Neural crest cell (in vitro differentiated cells): Measurements from ENCODE around the gene MAP3K6. TPM values are rescaled to one million over a fixed set of nuclear protein-coding genes. Genes with fewer than 3 reads are reported as not detected.

Experiments used
- DNase-seq: peaks from one replicate; pipeline ENCODE4 v3.0.0; 2021; ENCODE audit warnings: low read depth, mixed read lengths, low spot score
- H3K27ac Mint-ChIP-seq: one replicate; pipeline ENCODE4 v1.8.0; 2021; ENCODE audit warnings: mild to moderate bottlenecking, mixed read lengths; ENCODE audit not compliant: unreplicated experiment
- H3K27me3 Mint-ChIP-seq: 2 replicates; pipeline ENCODE4 v1.8.0; 2021; ENCODE audit warnings: low read depth, mild to moderate bottlenecking, mixed read lengths
- H3K36me3 Mint-ChIP-seq: 2 replicates; pipeline ENCODE4 v1.8.0; 2021; ENCODE audit warnings: low read depth, mild to moderate bottlenecking, mixed read lengths
- H3K4me1 Mint-ChIP-seq: 2 replicates; pipeline ENCODE4 v1.8.0; 2021; ENCODE audit warnings: mixed read lengths
- H3K4me3 Mint-ChIP-seq: one replicate; pipeline ENCODE4 v1.8.0; 2021; ENCODE audit warnings: mild to moderate bottlenecking, mixed read lengths
- H3K9me3 Mint-ChIP-seq: 2 replicates; pipeline ENCODE4 v1.8.0; 2021; ENCODE audit warnings: mixed read lengths
- CTCF ChIP-seq: fragments of 200-600 bp; sonication (generic); conservative IDR thresholded peaks from 2 replicates; pipeline ENCODE4 v1.5.0; 2021; ENCODE audit warnings: antibody characterized with exemption, mild to moderate bottlenecking
- total RNA-seq: library from RNA; stranded (reverse); gene quantifications from 2 replicates; pipeline ENCODE4 v1.2.1, GENCODE V29; 2021

MAP3K6 gene
- total RNA-seq, 1 donor from 2014 or later: 13.6 TPM

GRCh38 chr1:27338751-27339150 lies 28.0 kb downstream of the MAP3K6 start:
- Mint-ChIP-seq H3K4me1 (peaks cover 24% of the 10 kb centered on the region), H3K27me3 (peaks cover 4% of the 10 kb centered on the region), H3K36me3 (no peaks in the 10 kb centered on the region), H3K9me3 (no peaks in the 10 kb centered on the region), H3K27ac (peak overlapping the region; percentile 85), H3K4me3 (peak overlapping the region; percentile 11)
- TF ChIP-seq CTCF: no peak
- no peak for DNase-seq

GRCh38 chr1:27336756-27337155 lies 30.0 kb downstream of the MAP3K6 start:
- TF ChIP-seq CTCF: no peak

GRCh38 chr1:27335506-27336422 lies 31.0 kb downstream of the MAP3K6 start:
- Mint-ChIP-seq H3K4me3 (no peak overlapping the region), H3K4me1 (peaks cover 14% of the 10 kb centered on the region), H3K36me3 (peaks cover 5% of the 10 kb centered on the region), H3K27me3 (no peaks in the 10 kb centered on the region), H3K9me3 (no peaks in the 10 kb centered on the region), H3K27ac (no peak overlapping the region)
- DNase-seq: no peak
- no peak for TF ChIP-seq CTCF

More at GRCh38 chr1:27336756-27337155, 30.0 kb downstream of the MAP3K6 start:
- DNase-seq: no peak
- H3K4me3 Mint-ChIP-seq: no peak overlapping the region
- H3K27ac Mint-ChIP-seq: no peak overlapping the region
- peaks cover 18% of the 10 kb centered on the region for H3K4me1 Mint-ChIP-seq
- H3K9me3 Mint-ChIP-seq: no peaks in the 10 kb centered on the region
- peaks cover 5% of the 10 kb centered on the region for H3K36me3 Mint-ChIP-seq
- peaks cover 4% of the 10 kb centered on the region for H3K27me3 Mint-ChIP-seq

GRCh38 chr1:27333717-27334279 lies 33.0 kb downstream of the MAP3K6 start:
- no peaks in the 10 kb centered on the region for H3K9me3 Mint-ChIP-seq
- TF ChIP-seq CTCF: no peak
- H3K4me1 Mint-ChIP-seq: peaks cover 5% of the 10 kb centered on the region
- H3K36me3 Mint-ChIP-seq: peaks cover 5% of the 10 kb centered on the region
- no peak overlapping the region for H3K4me3 Mint-ChIP-seq
- no peak for DNase-seq
- no peak overlapping the region for H3K27ac Mint-ChIP-seq
- no peaks in the 10 kb centered on the region for H3K27me3 Mint-ChIP-seq

- Mint-ChIP-seq H3K36me3 (peaks cover 5% of the 10 kb centered on the region), H3K4me1 (no peaks in the 10 kb centered on the region), H3K4me3 (peak overlapping the region; percentile 43), H3K27me3 (no peaks in the 10 kb centered on the region), H3K27ac (no peak overlapping the region), H3K9me3 (no peaks in the 10 kb centered on the region)
- peak; percentile 77 for TF ChIP-seq CTCF
- DNase-seq: peak; percentile 68
These were observed 34.1 kb downstream of the MAP3K6 start for GRCh38 chr1:27332536-27333281.
